ENCODE measurements around the gene KCNC3. TPM values are rescaled to one million over a fixed set of nuclear protein-coding genes. Genes with fewer than 3 reads are reported as not detected.
A peak's percentile ranks its signal among the peaks of the same experiment; 100 is the strongest.

The KCNC3 gene
- total and polyA plus RNA-seq, 10 of the 15 experiments (the other 5 are each of a cell fraction or from before 2014, with no cell fraction given) = 0.08 to 3.8 (median 0.44) TPM; not detected in 2

- TF ChIP-seq CUX1 (IDR thresholded peaks at IDR 0.05; ENCODE audit: insufficient replicate concordance, low read depth, low read length) (no peak), JUNB (IDR thresholded peaks at IDR 0.05) (no peak), NR2C2 (IDR thresholded peaks at IDR 0.05; ENCODE audit: borderline replicate concordance, control insufficient read depth, insufficient read length, low read depth) (no peak), BCL11A (IDR thresholded peaks at IDR 0.05; ENCODE audit: low read depth, low read length) (no peak), ZSCAN29 (IDR thresholded peaks at IDR 0.05) (no peak), POU2F2 (IDR thresholded peaks at IDR 0.05; ENCODE audit: borderline replicate concordance, low read depth, low read length) (0 out of 3 replicates have a peak, but pooled peaks have one; percentile 2), E4F1 (IDR thresholded peaks at IDR 0.05; ENCODE audit: borderline replicate concordance, partially characterized antibody) (no peak), BRCA1 (IDR thresholded peaks at IDR 0.05; ENCODE audit: low read depth, low read length) (no peak), PKNOX1 (IDR thresholded peaks at IDR 0.05) (peak; percentile 59), RELB (IDR thresholded peaks at IDR 0.05; ENCODE audit: low read depth) (no peak), BCL3 (IDR thresholded peaks at IDR 0.05; ENCODE audit: borderline replicate concordance, insufficient read depth, low read depth, low read length, poor library complexity, severe bottlenecking) (no peak), PAX8 (IDR thresholded peaks at IDR 0.05) (no peak), NRF1 (conservative IDR thresholded peaks at IDR 0.05; ENCODE audit: low read depth, low read length) (peak; percentile 89), NFYA (IDR thresholded peaks at IDR 0.05; ENCODE audit: borderline replicate concordance, low read depth, low read length) (no peak), IRF4 (IDR thresholded peaks at IDR 0.05; ENCODE audit: low read depth, low read length) (no peak), ZNF384 (IDR thresholded peaks at IDR 0.05; ENCODE audit: borderline replicate concordance, low read depth, low read length) (no peak), PML (IDR thresholded peaks at IDR 0.05; ENCODE audit: low read length) (peak; percentile 56)
Measured at GRCh38 chr19:50333737-50334617, 4.8 kb upstream of the KCNC3 start (continued).
